HepG2 (cell line): ENCODE measurements around the gene CNIH3. TPM values are rescaled to one million over a fixed set of nuclear protein-coding genes. Genes with fewer than 3 reads are reported as not detected.

Experiments
- ATAC-seq: fragments of 200-7000 bp; cut with Tn5 transposase; 3 replicates; pipeline ENCODE4 v1.9.1; 2020; ENCODE audit warnings: mild to moderate bottlenecking, moderate library complexity
- BruUV-seq: library from RNA; stranded (reverse); fragments of 400-500 nt; replicated peaks from 2 replicates; lab custom pipeline; 2021; lab: Mats Ljungman, UMichigan
- CTCF ChIA-PET: fragments of 300-600 bp; formaldehyde crosslinking; extraction: SDS; loops from one replicate; lab custom pipeline; 2021; ENCODE audit warnings: low total read pairs, inconsistent platforms, low intra/inter-chr PET ratio; lab: Yijun Ruan, JAX
- POLR2A ChIA-PET: fragments of 350-600 bp; sonication (Branson Sonifier 250); formaldehyde crosslinking; loops from one replicate; lab custom pipeline; 2020; ENCODE audit warnings: antibody characterized with exemption, inconsistent platforms; lab: Yijun Ruan, JAX
- DNase-seq: peaks from one replicate; pipeline ENCODE4 v3.0.0-alpha.2; 2015; ENCODE audit warnings: low spot score
- FAIRE-seq: peaks from 3 replicates; lab custom pipeline; 2011; peaks lifted over from hg19 to GRCh38; lab: Jason Lieb, UNC
- H2AFZ ChIP-seq: one replicate; pipeline ENCODE4 v1.6.1; 2011; ENCODE audit warnings: low read length, inconsistent platforms
- H3K27ac ChIP-seq: fragments of 300-600 bp; 3 replicates; pipeline ENCODE4 v1.8.0; 2011; ENCODE audit warnings: mixed run types, mild to moderate bottlenecking, mixed read lengths, low read length, inconsistent platforms; ENCODE audit not compliant: insufficient read depth; ENCODE audit errors: extremely low read length
- H3K27me3 ChIP-seq, 2 experiments: fragments of 200-600 bp in 1 of 2; 2 replicates in 1 of 2; 3 replicates in 1 of 2; pipeline versions ENCODE4 v1.6.0 to v1.8.0; 2011; ENCODE audit warnings: low read length in 2 of 2, mild to moderate bottlenecking in 2 of 2, moderate library complexity in 2 of 2, inconsistent platforms in 1 of 2; ENCODE audit not compliant: insufficient read depth in 2 of 2, control insufficient read depth in 1 of 2
- H3K36me3 ChIP-seq, 2 experiments: fragments of 200-600 bp in 1 of 2; replicated peaks in 1 of 2; 2 replicates in 1 of 2; 3 replicates in 1 of 2; pipeline versions ENCODE4 v1.5.1 to v1.8.0; 2011; ENCODE audit warnings: low read length in 2 of 2, inconsistent platforms in 1 of 2; ENCODE audit not compliant: insufficient read depth in 2 of 2, control insufficient read depth in 1 of 2
- H3K4me1 ChIP-seq: 2 replicates; pipeline ENCODE4 v1.5.1; 2012; ENCODE audit warnings: low read length, inconsistent platforms; ENCODE audit not compliant: insufficient read depth
- H3K4me2 ChIP-seq: 2 replicates; pipeline ENCODE4 v1.6.0; 2011; ENCODE audit warnings: low read depth, low read length, inconsistent platforms
- H3K4me3 ChIP-seq, 3 experiments: fragments of 200-600 bp in 1 of 3; sonication (generic), shearing (Covaris generic) in 1 of 3; replicated peaks in 1 of 3; 2 replicates each; pipeline ENCODE4 v1.5.1; 2011 to 2016; ENCODE audit warnings: low read length in 3 of 3, inconsistent platforms in 2 of 3, low read depth in 2 of 3, mild to moderate bottlenecking in 2 of 3, control low read depth in 1 of 3, mixed read lengths in 1 of 3; ENCODE audit not compliant: insufficient read depth in 1 of 3
- H3K79me2 ChIP-seq: one replicate; pipeline ENCODE4 v1.6.1; 2011; ENCODE audit warnings: low read length, inconsistent platforms; ENCODE audit not compliant: insufficient read depth
- H3K9ac ChIP-seq: 2 replicates; pipeline ENCODE4 v1.6.0; 2011; ENCODE audit warnings: mild to moderate bottlenecking, low read depth, low read length, inconsistent platforms; ENCODE audit not compliant: insufficient read depth
- H3K9me3 ChIP-seq: 2 replicates; pipeline ENCODE4 v1.5.1; 2012; ENCODE audit warnings: mild to moderate bottlenecking, low read length
- H4K20me1 ChIP-seq: 2 replicates; pipeline ENCODE4 v1.6.0; 2011; ENCODE audit warnings: inconsistent platforms, mild to moderate bottlenecking, low read length, moderate library complexity; ENCODE audit not compliant: insufficient read depth
- CBX2 ChIP-seq, 2 experiments: fragments of 200-600 bp in 1 of 2; sonication (generic); formaldehyde crosslinking in 1 of 2; IDR thresholded peaks; 2 replicates each; pipeline versions ENCODE4 v1.7.0 to v1.8.1; 2018 to 2022; ENCODE audit warnings: low read depth in 2 of 2, low read length in 1 of 2, mild to moderate bottlenecking in 1 of 2, missing genetic modification reagents in 1 of 2
- HNRNPL ChIP-seq: fragments of 200-400 bp; formaldehyde crosslinking; IDR thresholded peaks from 2 replicates; pipeline ENCODE4 v1.6.1; 2017; ENCODE audit warnings: mild to moderate bottlenecking, low read depth, low read length
- NR3C1 ChIP-seq: sonication (generic); formaldehyde crosslinking; IDR thresholded peaks from 2 replicates; pipeline ENCODE4 v1.4.0; 2020; ENCODE audit warnings: missing genetic modification reagents
- SNAPC2 ChIP-seq: sonication (generic); formaldehyde crosslinking; IDR thresholded peaks from 2 replicates; pipeline ENCODE4 v1.8.1; 2022; ENCODE audit warnings: mild to moderate bottlenecking, missing genetic modification reagents
- ZNF383 ChIP-seq: sonication (generic); formaldehyde crosslinking; IDR thresholded peaks from 2 replicates; pipeline ENCODE4 v1.4.0; 2020; ENCODE audit warnings: missing genetic modification reagents, mild to moderate bottlenecking, borderline replicate concordance
- ZNF614 ChIP-seq: IDR thresholded peaks from 2 replicates; pipeline ENCODE4 v1.6.1; 2018; ENCODE audit warnings: missing biosample characterization, missing genetic modification reagents, inconsistent platforms, borderline replicate concordance
- in situ Hi-C: cut with HindIII; loops from 2 replicates; pipeline ENCODE4 v1.10.0; 2017; ENCODE audit warnings: low pct_unique_long_range_greater_than_20kb; ENCODE audit not compliant: extremely low pct_ligation_motif_present
- intact Hi-C: fragments of 100-400 bp; cut with micrococcal nuclease; formaldehyde crosslinking; loops from one replicate; pipeline ENCODE4 v1.10.0; 2022; ENCODE audit not compliant: unreplicated experiment
- polyA plus RNA-seq, 8 experiments: library from polyadenylated mRNA; depleted of rRNA in 3 of 8; stranded (reverse) in 7 of 8; unstranded in 1 of 8; fragments of >200 nt; fragmentation: Illumina TruSeq in 4 of 8; extraction: Trizol in 4 of 8; gene quantifications; 2 replicates each; pipeline versions ENCODE4 v1.2.1 to v1.2.3, GENCODE V29; 2011 to 2016; ENCODE audit warnings: low read depth in 4 of 8, missing spikeins in 1 of 8, mixed read lengths in 1 of 8; ENCODE audit not compliant: insufficient read depth in 1 of 8
- total RNA-seq, 5 experiments: library from RNA; depleted of rRNA; stranded (reverse); fragments of >200 nt; fragmentation: Illumina TruSeq; extraction: Trizol; gene quantifications; 2 replicates each; pipeline ENCODE4 v1.2.3, GENCODE V29; 2016; ENCODE audit warnings: low read depth in 1 of 5
- TF ChIP-seq, protein P1 (sequence below): sonication (generic); formaldehyde crosslinking; IDR thresholded peaks from 2 replicates; pipeline ENCODE4 v1.5.1; 2020; ENCODE audit warnings: mild to moderate bottlenecking, missing genetic modification reagents, borderline replicate concordance

Gene CNIH3
- total and polyA plus RNA-seq, 2 of the 13 experiments (the other 11 are each of a cell fraction or from before 2014, with no cell fraction given), result 0.36 to 1.1 TPM

DNA sequence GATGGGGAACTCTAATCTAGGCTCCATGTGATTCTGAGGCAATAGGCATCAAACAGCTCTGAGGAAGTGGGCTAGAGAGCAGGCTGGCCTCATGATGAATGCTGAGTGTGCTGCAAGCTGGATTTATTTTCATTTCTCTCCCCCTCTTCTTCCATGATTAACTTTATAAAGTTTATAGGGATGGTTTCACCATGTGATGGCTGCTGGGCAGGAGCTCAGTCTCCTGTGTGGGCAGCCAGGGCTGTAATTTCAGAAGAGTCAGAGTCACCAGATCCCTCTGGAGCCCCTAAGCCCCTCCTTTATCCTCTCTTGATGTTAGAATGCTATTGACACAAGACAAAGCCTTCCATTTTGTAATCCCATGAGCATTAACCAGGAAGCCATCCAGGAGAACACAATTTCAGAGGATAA lies 143.6 kb downstream of the CNIH3 start:
- ChIA-PET CTCF (no interaction called here), POLR2A (no interaction called here)
- DNase-seq, result no peak
- H3K79me2 ChIP-seq, result no peaks in the 10 kb centered on the region
- H3K27ac ChIP-seq, result no peak overlapping the region
- H3K9ac ChIP-seq, result no peak overlapping the region
- H2AFZ ChIP-seq, result no peak overlapping the region
- no peaks in the 10 kb centered on the region for H3K27me3 ChIP-seq
- TF ChIP-seq, protein P1, sequence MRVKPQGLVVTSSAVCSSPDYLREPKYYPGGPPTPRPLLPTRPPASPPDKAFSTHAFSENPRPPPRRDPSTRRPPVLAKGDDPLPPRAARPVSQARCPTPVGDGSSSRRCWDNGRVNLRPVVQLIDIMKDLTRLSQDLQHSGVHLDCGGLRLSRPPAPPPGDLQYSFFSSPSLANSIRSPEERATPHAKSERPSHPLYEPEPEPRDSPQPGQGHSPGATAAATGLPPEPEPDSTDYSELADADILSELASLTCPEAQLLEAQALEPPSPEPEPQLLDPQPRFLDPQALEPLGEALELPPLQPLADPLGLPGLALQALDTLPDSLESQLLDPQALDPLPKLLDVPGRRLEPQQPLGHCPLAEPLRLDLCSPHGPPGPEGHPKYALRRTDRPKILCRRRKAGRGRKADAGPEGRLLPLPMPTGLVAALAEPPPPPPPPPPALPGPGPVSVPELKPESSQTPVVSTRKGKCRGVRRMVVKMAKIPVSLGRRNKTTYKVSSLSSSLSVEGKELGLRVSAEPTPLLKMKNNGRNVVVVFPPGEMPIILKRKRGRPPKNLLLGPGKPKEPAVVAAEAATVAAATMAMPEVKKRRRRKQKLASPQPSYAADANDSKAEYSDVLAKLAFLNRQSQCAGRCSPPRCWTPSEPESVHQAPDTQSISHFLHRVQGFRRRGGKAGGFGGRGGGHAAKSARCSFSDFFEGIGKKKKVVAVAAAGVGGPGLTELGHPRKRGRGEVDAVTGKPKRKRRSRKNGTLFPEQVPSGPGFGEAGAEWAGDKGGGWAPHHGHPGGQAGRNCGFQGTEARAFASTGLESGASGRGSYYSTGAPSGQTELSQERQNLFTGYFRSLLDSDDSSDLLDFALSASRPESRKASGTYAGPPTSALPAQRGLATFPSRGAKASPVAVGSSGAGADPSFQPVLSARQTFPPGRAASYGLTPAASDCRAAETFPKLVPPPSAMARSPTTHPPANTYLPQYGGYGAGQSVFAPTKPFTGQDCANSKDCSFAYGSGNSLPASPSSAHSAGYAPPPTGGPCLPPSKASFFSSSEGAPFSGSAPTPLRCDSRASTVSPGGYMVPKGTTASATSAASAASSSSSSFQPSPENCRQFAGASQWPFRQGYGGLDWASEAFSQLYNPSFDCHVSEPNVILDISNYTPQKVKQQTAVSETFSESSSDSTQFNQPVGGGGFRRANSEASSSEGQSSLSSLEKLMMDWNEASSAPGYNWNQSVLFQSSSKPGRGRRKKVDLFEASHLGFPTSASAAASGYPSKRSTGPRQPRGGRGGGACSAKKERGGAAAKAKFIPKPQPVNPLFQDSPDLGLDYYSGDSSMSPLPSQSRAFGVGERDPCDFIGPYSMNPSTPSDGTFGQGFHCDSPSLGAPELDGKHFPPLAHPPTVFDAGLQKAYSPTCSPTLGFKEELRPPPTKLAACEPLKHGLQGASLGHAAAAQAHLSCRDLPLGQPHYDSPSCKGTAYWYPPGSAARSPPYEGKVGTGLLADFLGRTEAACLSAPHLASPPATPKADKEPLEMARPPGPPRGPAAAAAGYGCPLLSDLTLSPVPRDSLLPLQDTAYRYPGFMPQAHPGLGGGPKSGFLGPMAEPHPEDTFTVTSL, result no peak
- TF ChIP-seq NR3C1 (CRISPR knock-in tag) (no peak), CBX2 (IDR thresholded peaks at IDR 0.05; ENCODE audit: low read depth, low read length) (no peak), CBX2 (CRISPR knock-in tag; IDR thresholded peaks at IDR 0.05; ENCODE audit: low read depth) (no peak), HNRNPL (no peak), SNAPC2 (CRISPR knock-in tag) (no peak), ZNF614 (CRISPR knock-in tag) (no peak), ZNF383 (CRISPR knock-in tag) (no peak)
- H3K9me3 ChIP-seq, result peaks cover 18% of the 10 kb centered on the region
- in situ Hi-C loops, result no loop called here
- intact Hi-C loops, result no loop called here
- BruUV-seq, result no TSS peak
- ATAC-seq, result no peak
- no peak for FAIRE-seq
- H4K20me1 ChIP-seq, result no peaks in the 10 kb centered on the region
- H3K4me1 ChIP-seq, result no peaks in the 10 kb centered on the region
- H3K4me3 ChIP-seq, result no peak overlapping the region
- no peaks in the 10 kb centered on the region for H3K36me3 ChIP-seq
- no peak overlapping the region for H3K4me2 ChIP-seq
